IPS-NIHi7 (cell line): ENCODE data around the gene RBM47.
"Not testable (repeated sequence)": the region's sequence is repeated elsewhere in the genome, so short reads cannot be mapped to it uniquely, and the experiment has no call there.

ENCODE experiments used
- DNase-seq: peaks from one replicate; pipeline ENCODE4 v3.0.0; 2012; ENCODE audit warnings: mixed read lengths; ENCODE audit errors: extremely low spot score

Gene RBM47

GRCh38 chr4:40531636-40532023, 98.0 kb downstream of the RBM47 start:
- no peak for DNase-seq

GRCh38 chr4:40530961-40531635, 98.6 kb downstream of the RBM47 start:
- DNase-seq, result no peak

GRCh38 chr4:40526741-40527140, 102.9 kb downstream of the RBM47 start:
- DNase-seq, result no peak

GRCh38 chr4:40525752-40526598, 103.7 kb downstream of the RBM47 start:
- peak; percentile 50 for DNase-seq

- no peak for DNase-seq
These were observed 105.2 kb downstream of the RBM47 start for GRCh38 chr4:40524366-40525041.

GRCh38 chr4:40523581-40523980, 106.1 kb downstream of the RBM47 start:
- no peak for DNase-seq

GRCh38 chr4:40521957-40522356, 107.7 kb downstream of the RBM47 start:
- no peak for DNase-seq

GRCh38 chr4:40520533-40520932, 109.1 kb downstream of the RBM47 start:
- no peak for DNase-seq

- DNase-seq, result not testable (repeated sequence)
These were observed 112.6 kb downstream of the RBM47 start for GRCh38 chr4:40517081-40517480.

GRCh38 chr4:40516651-40517050, 113.0 kb downstream of the RBM47 start:
- DNase-seq, result peak; percentile 41

GRCh38 chr4:40515398-40516293, 114.0 kb downstream of the RBM47 start:
- peak; percentile 54 for DNase-seq

GRCh38 chr4:40515037-40515397, 114.6 kb downstream of the RBM47 start:
- DNase-seq, result no peak

GRCh38 chr4:40514497-40514951, 115.1 kb downstream of the RBM47 start:
- no peak for DNase-seq

GRCh38 chr4:40511036-40511614, 118.5 kb downstream of the RBM47 start:
- no peak for DNase-seq

- DNase-seq, result no peak
These were observed 121.7 kb downstream of the RBM47 start for GRCh38 chr4:40507977-40508376.

GRCh38 chr4:40506492-40506891, 123.2 kb downstream of the RBM47 start:
- DNase-seq, result no peak

- DNase-seq, result no peak
These were observed 123.6 kb downstream of the RBM47 start for GRCh38 chr4:40506066-40506465.

GRCh38 chr4:40502934-40503333, 126.7 kb downstream of the RBM47 start:
- DNase-seq, result no peak

GRCh38 chr4:40502220-40502619, 127.4 kb downstream of the RBM47 start:
- DNase-seq, result no peak

GRCh38 chr4:40500781-40501180, 128.9 kb downstream of the RBM47 start:
- no peak for DNase-seq

- DNase-seq, result no peak
These were observed 136.5 kb downstream of the RBM47 start for GRCh38 chr4:40493160-40493559.
